H9 (cell line): ENCODE results near the gene SKIL. TPM values are rescaled to one million over a fixed set of nuclear protein-coding genes. Genes with fewer than 3 reads are reported as not detected.
A peak's percentile ranks its signal among the peaks of the same experiment; 100 is the strongest.

Experiments used
- DNase-seq: peaks from one replicate; pipeline ENCODE4 v3.0.0-alpha.2; 2017
- H2AFZ ChIP-seq: one replicate; pipeline ENCODE4 v1.6.1; 2013; ENCODE audit warnings: mild to moderate bottlenecking, low read length, control low read depth, moderate library complexity
- H2AK5ac ChIP-seq: 2 replicates; pipeline ENCODE4 v1.6.1; 2013; ENCODE audit warnings: low read length, control low read depth, mixed read lengths; ENCODE audit not compliant: insufficient read length
- H2BK120ac ChIP-seq: one replicate; pipeline ENCODE4 v1.6.1; 2013; ENCODE audit warnings: low read depth, mild to moderate bottlenecking, low read length, control low read depth, inconsistent platforms; ENCODE audit not compliant: poor library complexity, severe bottlenecking
- H2BK12ac ChIP-seq: 2 replicates; pipeline ENCODE4 v1.6.1; 2013; ENCODE audit warnings: low read length, control low read depth, mixed read lengths, low read depth; ENCODE audit not compliant: insufficient read length
- H2BK15ac ChIP-seq: 2 replicates; pipeline ENCODE4 v1.6.1; 2013; ENCODE audit warnings: low read depth, low read length, control low read depth
- H2BK20ac ChIP-seq: one replicate; pipeline ENCODE4 v1.6.1; 2013; ENCODE audit warnings: low read depth, mild to moderate bottlenecking, low read length, control low read depth, inconsistent platforms; ENCODE audit not compliant: poor library complexity, severe bottlenecking
- H2BK5ac ChIP-seq: 2 replicates; pipeline ENCODE4 v1.6.1; 2013; ENCODE audit warnings: low read length, control low read depth, mixed read lengths; ENCODE audit not compliant: insufficient read length
- H3K14ac ChIP-seq: 2 replicates; pipeline ENCODE4 v1.6.1; 2013; ENCODE audit warnings: low read length, control low read depth; ENCODE audit not compliant: insufficient read depth
- H3K18ac ChIP-seq: 2 replicates; pipeline ENCODE4 v1.6.1; 2013; ENCODE audit warnings: low read depth, mild to moderate bottlenecking, mixed read lengths, low read length, control low read depth; ENCODE audit not compliant: insufficient read length
- H3K23ac ChIP-seq: 2 replicates; pipeline ENCODE4 v1.6.1; 2013; ENCODE audit warnings: low read length, control low read depth, mixed read lengths, low read depth; ENCODE audit not compliant: insufficient read length
- H3K23me2 ChIP-seq: 2 replicates; pipeline ENCODE4 v1.6.1; 2013; ENCODE audit warnings: low read depth, mild to moderate bottlenecking, mixed read lengths, low read length, control low read depth; ENCODE audit not compliant: insufficient read length, poor library complexity, severe bottlenecking
- H3K27ac ChIP-seq: 2 replicates; pipeline ENCODE4 v1.5.1; 2013; ENCODE audit warnings: low read length, control low read depth, mixed read lengths, low read depth; ENCODE audit not compliant: insufficient read length
- H3K27me3 ChIP-seq: 2 replicates; pipeline ENCODE4 v1.6.1; 2013; ENCODE audit warnings: low read length, control low read depth, inconsistent platforms; ENCODE audit not compliant: insufficient read depth
- H3K4ac ChIP-seq: 2 replicates; pipeline ENCODE4 v1.6.1; 2013; ENCODE audit warnings: low read depth, mild to moderate bottlenecking, control low read depth, inconsistent platforms, low read length, moderate library complexity
- H3K4me1 ChIP-seq: 2 replicates; pipeline ENCODE4 v1.6.1; 2013; ENCODE audit warnings: low read length, control low read depth, inconsistent platforms; ENCODE audit not compliant: insufficient read depth
- H3K4me2 ChIP-seq: 2 replicates; pipeline ENCODE4 v1.6.1; 2013; ENCODE audit warnings: low read length, control low read depth, mixed read lengths; ENCODE audit not compliant: insufficient read length, insufficient read depth
- H3K56ac ChIP-seq: 2 replicates; pipeline ENCODE4 v1.6.1; 2013; ENCODE audit warnings: low read depth, mild to moderate bottlenecking, mixed read lengths, low read length, control low read depth; ENCODE audit not compliant: insufficient read length
- H3K79me1 ChIP-seq: 2 replicates; pipeline ENCODE4 v1.6.1; 2013; ENCODE audit warnings: low read depth, mild to moderate bottlenecking, moderate library complexity, low read length, control low read depth, inconsistent platforms; ENCODE audit not compliant: insufficient read depth, poor library complexity, severe bottlenecking
- H3K79me2 ChIP-seq: 2 replicates; pipeline ENCODE4 v1.6.1; 2013; ENCODE audit warnings: low read length, control low read depth, inconsistent platforms; ENCODE audit not compliant: insufficient read depth
- H3K9ac ChIP-seq: 2 replicates; pipeline ENCODE4 v1.6.1; 2013; ENCODE audit warnings: low read length, control low read depth, mixed read lengths; ENCODE audit not compliant: insufficient read length; ENCODE audit errors: extremely low read depth
- H3K9me3 ChIP-seq: one replicate; pipeline ENCODE4 v1.6.1; 2013; ENCODE audit warnings: low read depth, low read length, inconsistent platforms; ENCODE audit not compliant: control insufficient read depth
- H3T11ph ChIP-seq: one replicate; pipeline ENCODE4 v1.6.1; 2013; ENCODE audit warnings: mild to moderate bottlenecking, low read length, control low read depth, inconsistent platforms
- H4K20me1 ChIP-seq: one replicate; pipeline ENCODE4 v1.6.1; 2013; ENCODE audit not compliant: control insufficient read depth, insufficient read length, insufficient read depth
- H4K5ac ChIP-seq: 2 replicates; pipeline ENCODE4 v1.6.1; 2013; ENCODE audit warnings: low read depth, mild to moderate bottlenecking, mixed read lengths, low read length, control low read depth; ENCODE audit not compliant: insufficient read length
- H4K8ac ChIP-seq: replicated peaks from 2 replicates; pipeline ENCODE4 v1.6.1; 2013; ENCODE audit warnings: low read length, control low read depth, mixed read lengths, low read depth; ENCODE audit not compliant: insufficient read length
- H4K91ac ChIP-seq: 2 replicates; pipeline ENCODE4 v1.6.1; 2013; ENCODE audit warnings: low read depth, mild to moderate bottlenecking, moderate library complexity, mixed read lengths, low read length, control low read depth; ENCODE audit not compliant: insufficient read length
- H3K27ac Mint-ChIP-seq, 3 experiments: 2 replicates in 2 of 3; 3 replicates in 1 of 3; pipeline ENCODE4 v1.8.0; 2020 to 2021; ENCODE audit warnings: mixed read lengths in 3 of 3, mild to moderate bottlenecking in 1 of 3, moderate library complexity in 1 of 3
- H3K27me3 Mint-ChIP-seq: 2 replicates; pipeline ENCODE4 v1.8.0; 2021; ENCODE audit warnings: low read depth, mild to moderate bottlenecking, moderate library complexity, mixed read lengths
- H3K36me3 Mint-ChIP-seq, 3 experiments: 2 replicates in 2 of 3; 3 replicates in 1 of 3; pipeline ENCODE4 v1.8.0; 2020 to 2021; ENCODE audit warnings: low read depth in 3 of 3, mixed read lengths in 3 of 3; ENCODE audit not compliant: insufficient read depth in 1 of 3
- H3K4me1 Mint-ChIP-seq, 2 experiments: 2 replicates each; pipeline ENCODE4 v1.8.0; 2020; ENCODE audit warnings: mixed read lengths in 2 of 2
- H3K4me3 Mint-ChIP-seq, 2 experiments: 2 replicates in 1 of 2; 3 replicates in 1 of 2; pipeline ENCODE4 v1.8.0; 2020 to 2021; ENCODE audit warnings: mild to moderate bottlenecking in 2 of 2, mixed read lengths in 2 of 2, moderate library complexity in 1 of 2
- H3K9me3 Mint-ChIP-seq, 2 experiments: 2 replicates in 1 of 2; 3 replicates in 1 of 2; pipeline ENCODE4 v1.8.0; 2020; ENCODE audit warnings: mild to moderate bottlenecking in 2 of 2, mixed read lengths in 2 of 2, moderate library complexity in 1 of 2
- WGBS: extraction: QIAGEN DNeasy Blood & Tissue Kit; methylation state at CpG from one replicate; pipeline ENCODE4 v1.1.7; 2013; ENCODE audit warnings: missing lambda C conversion rate, low lambda C conversion rate, mixed read lengths; ENCODE audit not compliant: insufficient read length; ENCODE audit errors: extremely low coverage; 5-methylcytosine and 5-hydroxymethylcytosine counted together
- total RNA-seq: library from RNA; stranded (reverse); gene quantifications from 2 replicates; pipeline ENCODE4 v1.2.1, GENCODE V29; 2021
- TF ChIP-seq, protein P1 (sequence below): fragments of 200-600 bp; sonication (generic); conservative IDR thresholded peaks from 3 replicates; pipeline ENCODE4 v1.8.0; 2021; ENCODE audit warnings: antibody characterized with exemption, mild to moderate bottlenecking

SKIL gene
- total RNA-seq, 1 experiment from 2014 or later: 170 TPM

DNA sequence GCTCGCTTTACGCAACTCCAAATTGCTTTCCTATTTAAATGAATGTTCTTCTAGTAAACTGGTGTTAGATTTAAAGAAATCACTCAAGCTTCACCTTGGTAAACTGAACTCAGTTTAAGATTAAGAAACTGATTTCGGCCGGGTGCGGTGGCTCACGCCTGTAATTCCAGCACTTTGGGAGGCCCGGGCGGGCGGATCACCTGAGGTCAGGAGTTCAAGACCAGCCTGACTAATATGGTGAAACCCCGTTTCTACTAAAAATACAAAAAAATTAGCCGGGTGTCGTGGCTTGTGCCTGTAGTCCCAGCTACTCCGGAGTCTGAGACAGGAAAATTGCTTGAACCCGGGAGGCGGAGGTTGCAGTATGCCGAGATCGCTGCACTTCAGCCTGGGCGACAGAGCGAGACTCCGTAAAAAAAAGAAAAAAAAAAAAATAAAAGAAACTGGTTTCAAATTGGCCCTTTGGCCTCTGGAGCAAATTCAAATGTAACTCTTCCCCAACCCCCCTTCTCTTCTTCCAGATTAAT, 1.7 kb downstream of the SKIL start:
- H3K9me3 Mint-ChIP-seq: no peaks in the 10 kb centered on the region
- Histone ChIP-seq H3K18ac (no peak overlapping the region), H2BK15ac (no peak overlapping the region), H2BK5ac (no peak overlapping the region), H2BK20ac (no peak overlapping the region), H3K9ac (peak overlapping the region; percentile 86), H3K4ac (no peak overlapping the region), H2AFZ (no peak overlapping the region), H3K79me2 (peaks cover 53% of the 10 kb centered on the region), H3K14ac (no peak overlapping the region), H3K9me3 (no peaks in the 10 kb centered on the region), H3K23me2 (peaks cover 9% of the 10 kb centered on the region), H3K4me2 (peak overlapping the region; percentile 84), H3K56ac (no peak overlapping the region), H2BK12ac (no peak overlapping the region), H3K23ac (no peak overlapping the region), H4K20me1 (no peaks in the 10 kb centered on the region), H4K8ac (no peak overlapping the region), H4K91ac (no peak overlapping the region), H2AK5ac (no peak overlapping the region), H3T11ph (no peak overlapping the region), H3K4me1 (peaks cover 4% of the 10 kb centered on the region; the same call in 1 of the 2 replicates), H3K27ac (no peak overlapping the region), H4K5ac (no peak overlapping the region), H3K27me3 (no peaks in the 10 kb centered on the region), H3K79me1 (no peaks in the 10 kb centered on the region), H2BK120ac (peak overlapping the region; percentile 12)
- peak overlapping the region in 2 of 3 experiments; percentile 92 to 96; a peak in 4 of 7 replicates for H3K27ac Mint-ChIP-seq
- WGBS: no CpG with 5 or more reads among the region's 20 CpGs
- no peak for DNase-seq
- peaks cover 46 to 51% (median 47%) of the 10 kb centered on the region in 3 experiments for H3K36me3 Mint-ChIP-seq
- peaks cover 54 to 74% of the 10 kb centered on the region in 2 experiments for H3K4me1 Mint-ChIP-seq
- TF ChIP-seq, protein P1, sequence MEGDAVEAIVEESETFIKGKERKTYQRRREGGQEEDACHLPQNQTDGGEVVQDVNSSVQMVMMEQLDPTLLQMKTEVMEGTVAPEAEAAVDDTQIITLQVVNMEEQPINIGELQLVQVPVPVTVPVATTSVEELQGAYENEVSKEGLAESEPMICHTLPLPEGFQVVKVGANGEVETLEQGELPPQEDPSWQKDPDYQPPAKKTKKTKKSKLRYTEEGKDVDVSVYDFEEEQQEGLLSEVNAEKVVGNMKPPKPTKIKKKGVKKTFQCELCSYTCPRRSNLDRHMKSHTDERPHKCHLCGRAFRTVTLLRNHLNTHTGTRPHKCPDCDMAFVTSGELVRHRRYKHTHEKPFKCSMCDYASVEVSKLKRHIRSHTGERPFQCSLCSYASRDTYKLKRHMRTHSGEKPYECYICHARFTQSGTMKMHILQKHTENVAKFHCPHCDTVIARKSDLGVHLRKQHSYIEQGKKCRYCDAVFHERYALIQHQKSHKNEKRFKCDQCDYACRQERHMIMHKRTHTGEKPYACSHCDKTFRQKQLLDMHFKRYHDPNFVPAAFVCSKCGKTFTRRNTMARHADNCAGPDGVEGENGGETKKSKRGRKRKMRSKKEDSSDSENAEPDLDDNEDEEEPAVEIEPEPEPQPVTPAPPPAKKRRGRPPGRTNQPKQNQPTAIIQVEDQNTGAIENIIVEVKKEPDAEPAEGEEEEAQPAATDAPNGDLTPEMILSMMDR: no peak
- H3K27me3 Mint-ChIP-seq: no peaks in the 10 kb centered on the region
- peak overlapping the region; percentile 88 to 93 for H3K4me3 Mint-ChIP-seq
